ENCODE data around the gene CADM1.

Gene CADM1

DNA sequence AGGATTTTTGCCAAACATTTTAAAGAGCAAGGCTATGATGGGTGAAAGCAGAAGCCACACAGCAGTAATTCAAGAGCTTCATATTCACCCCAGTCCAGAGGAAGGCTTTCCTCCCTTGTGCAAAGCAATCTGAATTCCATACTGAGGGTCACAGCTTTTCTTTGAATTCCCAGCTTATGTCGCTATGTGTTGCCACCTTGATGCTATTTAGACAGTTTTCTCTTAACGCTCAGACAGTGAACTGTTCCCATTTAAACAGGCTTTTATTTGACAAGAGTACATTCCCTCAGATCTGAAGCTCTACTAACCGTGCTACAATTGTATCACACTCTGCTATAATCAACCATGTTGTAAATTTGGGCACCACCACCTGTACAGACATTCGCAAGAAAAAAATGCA, 279.7 kb downstream of the CADM1 start:
- no peaks in the 10 kb centered on the region for H3K36me3 ChIP-seq (ENCODE audit: low read depth)
- H3K27ac ChIP-seq (ENCODE audit: poor library complexity, severe bottlenecking) = no peak overlapping the region
- TF ChIP-seq, protein P1, sequence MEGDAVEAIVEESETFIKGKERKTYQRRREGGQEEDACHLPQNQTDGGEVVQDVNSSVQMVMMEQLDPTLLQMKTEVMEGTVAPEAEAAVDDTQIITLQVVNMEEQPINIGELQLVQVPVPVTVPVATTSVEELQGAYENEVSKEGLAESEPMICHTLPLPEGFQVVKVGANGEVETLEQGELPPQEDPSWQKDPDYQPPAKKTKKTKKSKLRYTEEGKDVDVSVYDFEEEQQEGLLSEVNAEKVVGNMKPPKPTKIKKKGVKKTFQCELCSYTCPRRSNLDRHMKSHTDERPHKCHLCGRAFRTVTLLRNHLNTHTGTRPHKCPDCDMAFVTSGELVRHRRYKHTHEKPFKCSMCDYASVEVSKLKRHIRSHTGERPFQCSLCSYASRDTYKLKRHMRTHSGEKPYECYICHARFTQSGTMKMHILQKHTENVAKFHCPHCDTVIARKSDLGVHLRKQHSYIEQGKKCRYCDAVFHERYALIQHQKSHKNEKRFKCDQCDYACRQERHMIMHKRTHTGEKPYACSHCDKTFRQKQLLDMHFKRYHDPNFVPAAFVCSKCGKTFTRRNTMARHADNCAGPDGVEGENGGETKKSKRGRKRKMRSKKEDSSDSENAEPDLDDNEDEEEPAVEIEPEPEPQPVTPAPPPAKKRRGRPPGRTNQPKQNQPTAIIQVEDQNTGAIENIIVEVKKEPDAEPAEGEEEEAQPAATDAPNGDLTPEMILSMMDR (IDR thresholded peaks at IDR 0.05; ENCODE audit: poor library complexity, severe bottlenecking) = no peak
- H3K9me3 ChIP-seq (ENCODE audit: severe bottlenecking) = no peaks in the 10 kb centered on the region
- ATAC-seq (ENCODE audit: low read depth) (no peak), DNase-seq (ENCODE audit: low spot score) (no peak)
- no peak overlapping the region for H3K4me3 ChIP-seq (ENCODE audit: severe bottlenecking)
- H3K4me1 ChIP-seq (ENCODE audit: insufficient read depth, poor library complexity, severe bottlenecking) = peaks cover 12% of the 10 kb centered on the region
- H3K27me3 ChIP-seq (ENCODE audit: insufficient read depth, poor library complexity, severe bottlenecking) = no peaks in the 10 kb centered on the region

DNA sequence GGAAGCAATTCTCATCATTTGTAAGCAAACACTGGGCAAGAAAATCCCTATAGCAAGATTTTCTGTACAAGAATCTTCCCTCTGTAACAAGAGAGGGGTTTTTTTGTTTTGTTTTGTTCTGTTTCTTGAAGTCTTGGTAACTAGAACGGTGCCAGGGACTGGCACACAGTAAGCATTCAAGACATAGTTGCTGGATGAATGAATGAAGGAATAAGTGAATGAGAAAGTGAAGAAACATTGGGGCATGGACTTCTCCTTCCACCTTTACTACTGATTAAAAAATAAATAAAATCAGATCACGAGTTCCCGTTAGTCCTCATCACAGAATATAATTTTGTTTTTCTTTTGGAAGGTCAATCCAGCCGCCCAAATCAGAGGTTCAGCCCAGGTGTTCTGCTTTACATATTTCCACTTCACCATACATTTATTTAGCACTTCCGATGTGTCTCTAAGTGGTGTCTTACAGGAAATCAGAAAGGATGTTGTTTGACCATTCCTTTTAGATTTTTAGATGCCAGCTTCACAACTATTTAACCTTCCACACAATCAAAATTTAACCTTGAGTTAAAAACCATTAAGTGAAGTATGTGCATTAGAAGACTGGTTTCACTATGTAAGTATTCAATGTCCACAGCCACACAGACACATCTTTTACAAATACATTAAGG, 281.2 kb downstream of the CADM1 start:
- Histone ChIP-seq H3K27me3 (ENCODE audit: insufficient read depth, poor library complexity, severe bottlenecking) (no peaks in the 10 kb centered on the region), H3K36me3 (ENCODE audit: low read depth) (no peaks in the 10 kb centered on the region), H3K4me3 (ENCODE audit: severe bottlenecking) (no peak overlapping the region), H3K27ac (ENCODE audit: poor library complexity, severe bottlenecking) (peak overlapping the region; percentile 41), H3K4me1 (ENCODE audit: insufficient read depth, poor library complexity, severe bottlenecking) (peaks cover 12% of the 10 kb centered on the region), H3K9me3 (ENCODE audit: severe bottlenecking) (no peaks in the 10 kb centered on the region)
- DNase-seq (ENCODE audit: low spot score) = no peak
- TF ChIP-seq, protein P1 (IDR thresholded peaks at IDR 0.05; ENCODE audit: poor library complexity, severe bottlenecking) = no peak
- ATAC-seq (ENCODE audit: low read depth) = no peak

DNA sequence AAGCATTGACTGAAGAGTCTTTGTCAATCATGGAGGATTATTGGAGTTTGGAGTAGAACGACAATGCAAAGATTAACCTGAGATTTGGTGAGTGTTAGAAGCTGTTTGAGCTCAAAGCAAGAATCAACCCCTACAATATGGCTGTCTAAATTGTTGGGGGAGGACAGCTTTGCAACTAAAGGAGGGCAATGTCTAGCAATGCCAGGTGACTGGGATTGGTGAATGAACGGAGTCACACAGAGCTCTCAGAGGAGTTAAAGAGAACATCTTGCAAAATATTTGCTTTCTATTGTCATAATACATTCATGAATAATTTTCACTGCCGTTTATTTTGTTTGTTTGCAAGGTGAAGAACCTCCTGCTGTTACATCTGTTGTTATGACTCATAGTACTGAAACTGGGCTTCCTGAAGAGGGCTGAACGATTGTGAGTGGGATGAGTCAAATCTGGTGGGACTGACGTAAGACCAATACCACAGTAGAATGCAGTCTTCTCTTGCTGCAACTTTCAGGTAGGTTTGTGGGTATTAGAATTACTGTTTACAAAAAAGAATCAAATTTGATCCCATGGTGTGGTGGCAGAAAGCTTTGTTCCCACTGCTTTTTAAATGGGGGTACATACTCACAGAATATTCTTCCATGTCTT, 281.9 kb downstream of the CADM1 start:
- Histone ChIP-seq H3K9me3 (ENCODE audit: severe bottlenecking) (no peaks in the 10 kb centered on the region), H3K36me3 (ENCODE audit: low read depth) (no peaks in the 10 kb centered on the region), H3K27me3 (ENCODE audit: insufficient read depth, poor library complexity, severe bottlenecking) (no peaks in the 10 kb centered on the region), H3K4me3 (ENCODE audit: severe bottlenecking) (no peak overlapping the region), H3K27ac (ENCODE audit: poor library complexity, severe bottlenecking) (peak overlapping the region; percentile 41), H3K4me1 (ENCODE audit: insufficient read depth, poor library complexity, severe bottlenecking) (peaks cover 12% of the 10 kb centered on the region)
- TF ChIP-seq, protein P1 (IDR thresholded peaks at IDR 0.05; ENCODE audit: poor library complexity, severe bottlenecking) = no peak
- ATAC-seq (ENCODE audit: low read depth) (peak; percentile 91), DNase-seq (ENCODE audit: low spot score) (no peak)

DNA sequence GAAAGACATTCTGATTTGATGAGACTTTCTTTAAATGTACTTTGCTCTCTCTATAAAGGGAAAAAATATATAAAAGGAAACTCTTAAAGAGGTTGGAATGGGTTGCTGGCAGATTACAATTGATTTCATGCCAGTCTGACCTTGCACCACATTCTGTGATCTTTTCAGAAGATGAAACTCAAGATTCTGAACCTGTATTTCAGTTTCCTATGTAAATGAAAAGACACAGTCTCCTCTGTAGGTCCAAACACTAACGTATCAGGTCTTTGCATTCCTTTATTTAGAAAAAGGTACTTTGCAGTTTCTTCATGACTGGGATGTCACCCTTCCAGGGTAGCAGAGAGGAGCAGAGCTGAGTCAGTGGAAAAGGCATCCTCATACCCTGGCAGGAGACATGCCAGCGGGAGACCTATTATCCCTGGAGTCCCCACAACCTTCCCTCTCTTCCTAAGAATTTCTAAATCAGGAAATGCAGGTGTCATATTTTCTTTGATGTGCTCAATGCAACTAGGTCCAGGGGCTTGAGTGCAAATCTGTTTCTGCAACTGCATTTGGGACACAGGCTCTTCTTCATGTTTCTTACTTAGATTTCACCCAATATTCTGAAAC, 282.6 kb downstream of the CADM1 start:
- Histone ChIP-seq H3K9me3 (ENCODE audit: severe bottlenecking) (no peaks in the 10 kb centered on the region), H3K27me3 (ENCODE audit: insufficient read depth, poor library complexity, severe bottlenecking) (no peaks in the 10 kb centered on the region), H3K36me3 (ENCODE audit: low read depth) (no peaks in the 10 kb centered on the region), H3K4me3 (ENCODE audit: severe bottlenecking) (no peak overlapping the region), H3K4me1 (ENCODE audit: insufficient read depth, poor library complexity, severe bottlenecking) (peaks cover 8% of the 10 kb centered on the region), H3K27ac (ENCODE audit: poor library complexity, severe bottlenecking) (peak overlapping the region; percentile 41)
- TF ChIP-seq, protein P1 (IDR thresholded peaks at IDR 0.05; ENCODE audit: poor library complexity, severe bottlenecking) = no peak
- ATAC-seq (ENCODE audit: low read depth) (no peak), DNase-seq (ENCODE audit: low spot score) (no peak)

All from RWPE2 (cell line).